ENCODE results near the gene ALKBH4. TPM values are rescaled to one million over a fixed set of nuclear protein-coding genes. Genes with fewer than 3 reads are reported as not detected.
"Not testable (repeated sequence)": the region's sequence is repeated elsewhere in the genome, so short reads cannot be mapped to it uniquely, and the experiment has no call there.

The ALKBH4 gene
- total and polyA plus RNA-seq, 2 donors (not counting 3 experiments of a cell fraction or from before 2014, with no cell fraction given) = 5.3 to 10.8 TPM

- H3K9ac ChIP-seq (replicated peaks; ENCODE audit: extremely low read depth, insufficient read depth, low read length); H3K4me1 ChIP-seq (ENCODE audit: control insufficient read depth, extremely low read depth, insufficient read depth, low read length); H2AFZ ChIP-seq (ENCODE audit: low read depth, low read length); H3K9me3 ChIP-seq (replicated peaks; ENCODE audit: control insufficient read depth, insufficient read depth, low read length); H4K20me1 ChIP-seq (replicated peaks; ENCODE audit: control insufficient read depth, extremely low read depth, insufficient read depth, low read length); CTCF ChIA-PET; dilution Hi-C loops (cut with MboI; ENCODE audit: extremely low pct_ligation_motif_present, low sequenced_read_pairs); H3K9me1 ChIP-seq (replicated peaks; ENCODE audit: control insufficient read depth, extremely low read depth, insufficient read depth, low read length); FAIRE-seq; H3K79me2 ChIP-seq (ENCODE audit: control insufficient read depth, insufficient read depth, low read length); H3K27me3 ChIP-seq (ENCODE audit: control insufficient read depth in 2 of 2, insufficient read depth in 2 of 2, low read length in 2 of 2); H3K36me3 ChIP-seq (ENCODE audit: control insufficient read depth in 2 of 2, extremely low read depth in 1 of 2, insufficient read depth in 2 of 2, low read length in 2 of 2); intact Hi-C loops (cut with micrococcal nuclease); POLR2A ChIA-PET; H3K27ac ChIP-seq (ENCODE audit: insufficient read depth, low read depth, low read length): not testable (repeated sequence)
- BruUV-seq (replicated peaks) = TSS peak; percentile 77
- peak; percentile 78 for DNase-seq (ENCODE audit: low read depth, low spot score)
- TF ChIP-seq POLR2A (IDR thresholded peaks at IDR 0.05; ENCODE audit: low read depth, low read length) (peak; percentile 43), CTCF (IDR thresholded peaks at IDR 0.05; ENCODE audit: extremely low read depth in 1 of 2, insufficient read depth in 1 of 2, low read depth in 1 of 2, low read length in 2 of 2) (peak in 1 of 2 donors; percentile 47), POLR2AphosphoS5 (IDR thresholded peaks at IDR 0.05; ENCODE audit: insufficient read depth, low read depth, low read length) (peak; percentile 48)
- peak within 1 kb of the TSS in 1 of 3 experiments; percentile 45 for H3K4me3 ChIP-seq (replicated peaks in 1 of 3; ENCODE audit: insufficient read depth in 1 of 3, low read depth in 1 of 3, low read length in 3 of 3)
- H3K4me2 ChIP-seq (ENCODE audit: insufficient read depth, low read length) = peak within 1 kb of the TSS; percentile 47
Measured at GRCh38 chr7:102478314-102479208, 13.9 kb upstream of the ALKBH4 start, which contains the start of gene POLR2J. POLR2J (minus strand) TSS chr7:102478922; CDS start chr7:102478860, 62 bp downstream.

- peaks cover 2 to 16% of the 10 kb centered on the region in 2 experiments for H3K36me3 ChIP-seq (ENCODE audit: control insufficient read depth in 2 of 2, extremely low read depth in 1 of 2, insufficient read depth in 2 of 2, low read length in 2 of 2)
- BruUV-seq (replicated peaks); dilution Hi-C loops (cut with MboI; ENCODE audit: extremely low pct_ligation_motif_present, low sequenced_read_pairs); H3K27me3 ChIP-seq (ENCODE audit: control insufficient read depth in 2 of 2, insufficient read depth in 2 of 2, low read length in 2 of 2); H4K20me1 ChIP-seq (replicated peaks; ENCODE audit: control insufficient read depth, extremely low read depth, insufficient read depth, low read length); CTCF ChIA-PET; DNase-seq (ENCODE audit: low read depth, low spot score); H2AFZ ChIP-seq (ENCODE audit: low read depth, low read length); FAIRE-seq; H3K27ac ChIP-seq (ENCODE audit: insufficient read depth, low read depth, low read length); H3K4me1 ChIP-seq (ENCODE audit: control insufficient read depth, extremely low read depth, insufficient read depth, low read length); H3K9me3 ChIP-seq (replicated peaks; ENCODE audit: control insufficient read depth, insufficient read depth, low read length); H3K9me1 ChIP-seq (replicated peaks; ENCODE audit: control insufficient read depth, extremely low read depth, insufficient read depth, low read length); H3K9ac ChIP-seq (replicated peaks; ENCODE audit: extremely low read depth, insufficient read depth, low read length); intact Hi-C loops (cut with micrococcal nuclease); H3K79me2 ChIP-seq (ENCODE audit: control insufficient read depth, insufficient read depth, low read length); H3K4me2 ChIP-seq (ENCODE audit: insufficient read depth, low read length); H3K4me3 ChIP-seq (replicated peaks in 1 of 3; ENCODE audit: insufficient read depth in 1 of 3, low read depth in 1 of 3, low read length in 3 of 3); POLR2A ChIA-PET: not testable (repeated sequence)
Measured at GRCh38 chr7:102474736-102475435, 10.2 kb upstream of the ALKBH4 start.

- POLR2A ChIA-PET; H3K4me2 ChIP-seq (ENCODE audit: insufficient read depth, low read length); H4K20me1 ChIP-seq (replicated peaks; ENCODE audit: control insufficient read depth, extremely low read depth, insufficient read depth, low read length); intact Hi-C loops (cut with micrococcal nuclease); H3K9ac ChIP-seq (replicated peaks; ENCODE audit: extremely low read depth, insufficient read depth, low read length); H3K27me3 ChIP-seq (ENCODE audit: control insufficient read depth in 2 of 2, insufficient read depth in 2 of 2, low read length in 2 of 2); BruUV-seq (replicated peaks); H3K79me2 ChIP-seq (ENCODE audit: control insufficient read depth, insufficient read depth, low read length); H3K27ac ChIP-seq (ENCODE audit: insufficient read depth, low read depth, low read length); H2AFZ ChIP-seq (ENCODE audit: low read depth, low read length); FAIRE-seq; H3K9me3 ChIP-seq (replicated peaks; ENCODE audit: control insufficient read depth, insufficient read depth, low read length); H3K4me3 ChIP-seq (replicated peaks in 1 of 3; ENCODE audit: insufficient read depth in 1 of 3, low read depth in 1 of 3, low read length in 3 of 3); DNase-seq (ENCODE audit: low read depth, low spot score); CTCF ChIA-PET; dilution Hi-C loops (cut with MboI; ENCODE audit: extremely low pct_ligation_motif_present, low sequenced_read_pairs); H3K9me1 ChIP-seq (replicated peaks; ENCODE audit: control insufficient read depth, extremely low read depth, insufficient read depth, low read length); H3K4me1 ChIP-seq (ENCODE audit: control insufficient read depth, extremely low read depth, insufficient read depth, low read length): not testable (repeated sequence)
- H3K36me3 ChIP-seq (ENCODE audit: control insufficient read depth in 2 of 2, extremely low read depth in 1 of 2, insufficient read depth in 2 of 2, low read length in 2 of 2) = peaks cover 2 to 20% of the 10 kb centered on the region in 2 experiments
Measured at GRCh38 chr7:102474116-102474515, 9.5 kb upstream of the ALKBH4 start.

Data from endothelial cell of umbilical vein (primary cell).